ENCODE results near the gene CPSF7.

DNA sequence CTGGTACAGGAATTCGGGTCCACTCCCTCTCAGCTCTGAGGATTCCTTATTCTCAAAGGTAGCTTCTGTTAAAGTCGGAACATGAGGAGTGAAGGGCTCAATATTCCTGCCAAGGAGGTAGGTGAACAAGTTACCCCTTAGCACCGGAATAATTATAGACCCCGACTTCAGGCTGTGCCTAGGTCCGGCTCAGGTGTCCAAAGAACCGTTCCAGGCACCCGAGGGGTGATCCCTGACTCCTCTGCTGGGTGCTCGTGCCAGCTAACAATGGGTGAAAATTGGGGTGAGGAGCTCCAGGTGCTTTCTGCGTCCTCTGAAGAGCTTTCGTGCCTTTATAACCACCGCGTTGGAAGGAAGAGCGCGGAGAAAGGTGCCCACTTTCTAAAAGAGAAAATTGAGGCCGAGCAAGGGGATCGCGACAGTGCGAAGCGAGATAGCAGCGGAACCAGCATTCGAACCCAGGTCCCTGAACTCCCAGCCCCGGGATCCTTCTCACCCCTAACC is 68.5 kb downstream of the CPSF7 start:
- TF ChIP-seq, protein P1, sequence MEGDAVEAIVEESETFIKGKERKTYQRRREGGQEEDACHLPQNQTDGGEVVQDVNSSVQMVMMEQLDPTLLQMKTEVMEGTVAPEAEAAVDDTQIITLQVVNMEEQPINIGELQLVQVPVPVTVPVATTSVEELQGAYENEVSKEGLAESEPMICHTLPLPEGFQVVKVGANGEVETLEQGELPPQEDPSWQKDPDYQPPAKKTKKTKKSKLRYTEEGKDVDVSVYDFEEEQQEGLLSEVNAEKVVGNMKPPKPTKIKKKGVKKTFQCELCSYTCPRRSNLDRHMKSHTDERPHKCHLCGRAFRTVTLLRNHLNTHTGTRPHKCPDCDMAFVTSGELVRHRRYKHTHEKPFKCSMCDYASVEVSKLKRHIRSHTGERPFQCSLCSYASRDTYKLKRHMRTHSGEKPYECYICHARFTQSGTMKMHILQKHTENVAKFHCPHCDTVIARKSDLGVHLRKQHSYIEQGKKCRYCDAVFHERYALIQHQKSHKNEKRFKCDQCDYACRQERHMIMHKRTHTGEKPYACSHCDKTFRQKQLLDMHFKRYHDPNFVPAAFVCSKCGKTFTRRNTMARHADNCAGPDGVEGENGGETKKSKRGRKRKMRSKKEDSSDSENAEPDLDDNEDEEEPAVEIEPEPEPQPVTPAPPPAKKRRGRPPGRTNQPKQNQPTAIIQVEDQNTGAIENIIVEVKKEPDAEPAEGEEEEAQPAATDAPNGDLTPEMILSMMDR (IDR thresholded peaks at IDR 0.05) = no peak
- TF ChIP-seq ZFX (IDR thresholded peaks at IDR 0.05; ENCODE audit: borderline replicate concordance) = no peak
